HL-60 (cell line): ENCODE measurements around the gene MTHFD2L.

Source experiments
- DNase-seq, 2 experiments: peaks; one replicate each; pipeline ENCODE4 v3.0.0-alpha.2; 2010 to 2020; ENCODE audit warnings: low read depth in 1 of 2, low spot score in 1 of 2
- H3K27ac ChIP-seq: fragments of 250-450 bp; sonication (Bioruptor Pico); replicated peaks from 2 replicates; pipeline ENCODE4 v1.5.1; 2020; ENCODE audit warnings: mild to moderate bottlenecking, moderate library complexity
- H3K27me3 ChIP-seq: fragments of 250-450 bp; sonication (Bioruptor Pico); 2 replicates; pipeline ENCODE4 v1.5.1; 2021; ENCODE audit warnings: mild to moderate bottlenecking, moderate library complexity; ENCODE audit not compliant: insufficient read depth, poor library complexity, severe bottlenecking
- H3K4me3 ChIP-seq: replicated peaks from 2 replicates; pipeline ENCODE4 v1.5.1; 2011; ENCODE audit warnings: mild to moderate bottlenecking, control low read depth, low read length; ENCODE audit not compliant: insufficient read depth
- CTCF ChIP-seq: IDR thresholded peaks from one replicate; pipeline ENCODE4 v1.5.1; 2011; ENCODE audit warnings: low read length, control low read depth, inconsistent platforms; ENCODE audit not compliant: insufficient read depth
- GABPA ChIP-seq: IDR thresholded peaks from 2 replicates; pipeline ENCODE4 v1.6.1; 2012; ENCODE audit warnings: low read depth
- POLR2AphosphoS5 ChIP-seq: IDR thresholded peaks from 2 replicates; pipeline ENCODE4 v1.6.1; 2012; ENCODE audit warnings: low read depth
- REST ChIP-seq: IDR thresholded peaks from 2 replicates; pipeline ENCODE4 v1.6.1; 2012; ENCODE audit warnings: low read depth; ENCODE audit not compliant: insufficient replicate concordance
- SPI1 ChIP-seq: IDR thresholded peaks from 2 replicates; pipeline ENCODE4 v1.6.1; 2012; ENCODE audit warnings: low read depth, mild to moderate bottlenecking, borderline replicate concordance

Gene MTHFD2L

GRCh38 chr4:74314944-74315343 lies 157.0 kb downstream of the MTHFD2L start:
- H3K27me3 ChIP-seq: no peaks in the 10 kb centered on the region
- no peak overlapping the region for H3K27ac ChIP-seq
- TF ChIP-seq GABPA: no peak
- TF ChIP-seq SPI1: no peak
- no peak for TF ChIP-seq CTCF
- TF ChIP-seq REST: no peak
- H3K4me3 ChIP-seq: no peak overlapping the region
- no peak for DNase-seq

- H3K27ac ChIP-seq: no peak overlapping the region
- H3K27me3 ChIP-seq: no peaks in the 10 kb centered on the region
- DNase-seq: no peak
- no peak overlapping the region for H3K4me3 ChIP-seq
- TF ChIP-seq POLR2AphosphoS5 (no peak), GABPA (no peak), REST (no peak), CTCF (no peak), SPI1 (no peak)
These were observed 157.5 kb downstream of the MTHFD2L start for GRCh38 chr4:74315376-74315775.

- Histone ChIP-seq H3K27ac (no peak overlapping the region), H3K4me3 (no peak overlapping the region), H3K27me3 (no peaks in the 10 kb centered on the region)
- TF ChIP-seq SPI1 (no peak), REST (no peak), POLR2AphosphoS5 (no peak), CTCF (no peak), GABPA (no peak)
- DNase-seq: no peak
These were observed 158.5 kb downstream of the MTHFD2L start for GRCh38 chr4:74316397-74316796.
